ENCODE results near the gene NRIP3.

- no peak for TF ChIP-seq ZNF274 (IDR thresholded peaks at IDR 0.05; ENCODE audit: low read depth, low read length)
- TF ChIP-seq YY1 (IDR thresholded peaks at IDR 0.05; ENCODE audit: insufficient read depth, insufficient read length), result no peak
- TF ChIP-seq SUZ12 (IDR thresholded peaks at IDR 0.05; ENCODE audit: extremely low read depth, insufficient read depth, insufficient read length), result no peak
These were observed 15.2 kb downstream of the NRIP3 start for GRCh38 chr11:8988329-8989234.

Data from NT2/D1 (cell line).